ENCODE results near the gene E4F1. TPM values are rescaled to one million over a fixed set of nuclear protein-coding genes. Genes with fewer than 3 reads are reported as not detected.

Gene E4F1, protein sequence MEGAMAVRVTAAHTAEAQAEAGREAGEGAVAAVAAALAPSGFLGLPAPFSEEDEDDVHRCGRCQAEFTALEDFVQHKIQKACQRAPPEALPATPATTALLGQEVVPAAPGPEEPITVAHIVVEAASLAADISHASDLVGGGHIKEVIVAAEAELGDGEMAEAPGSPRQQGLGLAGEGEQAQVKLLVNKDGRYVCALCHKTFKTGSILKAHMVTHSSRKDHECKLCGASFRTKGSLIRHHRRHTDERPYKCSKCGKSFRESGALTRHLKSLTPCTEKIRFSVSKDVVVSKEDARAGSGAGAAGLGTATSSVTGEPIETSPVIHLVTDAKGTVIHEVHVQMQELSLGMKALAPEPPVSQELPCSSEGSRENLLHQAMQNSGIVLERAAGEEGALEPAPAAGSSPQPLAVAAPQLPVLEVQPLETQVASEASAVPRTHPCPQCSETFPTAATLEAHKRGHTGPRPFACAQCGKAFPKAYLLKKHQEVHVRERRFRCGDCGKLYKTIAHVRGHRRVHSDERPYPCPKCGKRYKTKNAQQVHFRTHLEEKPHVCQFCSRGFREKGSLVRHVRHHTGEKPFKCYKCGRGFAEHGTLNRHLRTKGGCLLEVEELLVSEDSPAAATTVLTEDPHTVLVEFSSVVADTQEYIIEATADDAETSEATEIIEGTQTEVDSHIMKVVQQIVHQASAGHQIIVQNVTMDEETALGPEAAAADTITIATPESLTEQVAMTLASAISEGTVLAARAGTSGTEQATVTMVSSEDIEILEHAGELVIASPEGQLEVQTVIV
- 16.4 and 37.3 TPM in 2 replicates for total RNA-seq

DNA sequence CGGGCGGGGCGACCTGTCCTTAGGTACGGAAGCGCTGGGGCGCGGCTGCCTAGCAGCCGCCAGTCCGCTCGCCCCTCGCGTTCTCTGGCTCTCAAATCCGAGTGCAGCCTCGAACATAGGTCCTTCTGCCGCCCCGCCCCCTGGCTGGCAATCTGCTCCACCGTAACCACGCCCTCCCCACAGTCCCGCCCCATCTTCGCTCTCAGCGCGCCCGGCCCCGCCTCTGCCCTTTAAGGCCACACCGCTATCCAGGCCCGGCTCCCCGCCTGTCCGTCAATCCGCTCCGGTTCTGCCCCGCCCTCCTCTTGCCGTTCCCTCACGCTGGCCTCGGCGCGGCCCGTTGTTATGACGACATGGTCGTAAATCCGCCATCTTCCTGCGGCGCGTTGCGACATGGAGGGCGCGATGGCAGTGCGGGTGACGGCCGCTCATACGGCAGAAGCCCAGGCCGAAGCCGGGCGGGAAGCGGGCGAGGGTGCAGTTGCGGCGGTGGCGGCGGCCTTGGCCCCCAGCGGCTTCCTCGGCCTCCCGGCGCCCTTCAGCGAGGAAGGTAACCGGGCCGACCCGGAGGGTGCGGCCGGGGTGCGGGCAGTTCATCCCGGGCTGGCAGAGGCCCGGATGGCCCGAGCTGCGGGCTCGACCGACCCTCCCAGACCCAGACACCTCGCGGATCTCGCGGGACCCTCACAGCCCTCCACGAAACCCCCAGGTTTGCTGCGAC lies at the start of gene E4F1:
Gene E4F1 (plus strand): TSS at position 371 of the 721 bp plus-strand sequence. CDS start 23 bp downstream, at position 394.

DNA sequence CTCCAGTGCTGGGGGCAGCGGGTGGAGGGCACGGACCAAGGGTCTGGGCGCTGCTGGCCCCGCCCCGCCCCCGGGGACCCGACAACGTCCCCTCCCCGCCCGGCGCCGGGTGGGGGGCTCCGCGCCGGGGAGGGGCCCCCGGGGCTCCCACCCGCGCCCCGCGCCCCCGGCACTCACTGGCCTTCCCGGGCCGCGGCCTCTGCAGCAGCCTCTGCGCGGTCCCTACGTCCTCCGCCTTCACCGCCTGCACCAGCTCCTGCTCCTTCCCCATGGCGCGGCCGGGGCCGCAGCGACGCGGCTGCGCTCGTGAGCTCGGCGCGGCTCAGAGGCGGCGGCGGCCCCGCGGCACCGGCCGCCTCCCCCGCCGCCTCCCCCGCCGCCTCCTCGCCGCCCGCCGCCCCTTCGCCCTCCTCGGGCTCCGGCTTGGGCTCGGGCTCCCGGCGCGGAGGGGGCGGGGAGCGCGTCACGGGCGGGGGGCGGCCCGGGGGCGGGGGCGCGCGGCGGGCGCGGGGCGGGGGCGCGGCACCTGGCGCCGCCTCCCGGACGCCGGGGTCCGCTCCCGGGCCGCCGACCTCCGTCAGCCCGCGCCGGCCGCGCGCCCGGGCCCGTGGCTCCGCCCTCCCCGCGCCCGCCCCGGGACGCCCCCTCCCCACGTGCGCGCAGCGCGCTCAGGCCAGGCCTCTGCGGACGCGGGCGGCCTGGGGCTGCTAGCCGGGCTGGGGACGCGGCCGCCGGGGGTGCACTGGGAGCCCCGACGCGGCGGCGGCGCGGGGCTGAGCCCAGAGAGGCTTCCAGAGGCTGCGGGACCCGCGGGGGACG lies 27.0 kb upstream of the E4F1 start, which contains the start of gene CASKIN1:
Gene CASKIN1 (minus strand): TSS at position 444 of the 819 bp plus-strand sequence. CDS start 173 bp downstream, at position 271.

DNA sequence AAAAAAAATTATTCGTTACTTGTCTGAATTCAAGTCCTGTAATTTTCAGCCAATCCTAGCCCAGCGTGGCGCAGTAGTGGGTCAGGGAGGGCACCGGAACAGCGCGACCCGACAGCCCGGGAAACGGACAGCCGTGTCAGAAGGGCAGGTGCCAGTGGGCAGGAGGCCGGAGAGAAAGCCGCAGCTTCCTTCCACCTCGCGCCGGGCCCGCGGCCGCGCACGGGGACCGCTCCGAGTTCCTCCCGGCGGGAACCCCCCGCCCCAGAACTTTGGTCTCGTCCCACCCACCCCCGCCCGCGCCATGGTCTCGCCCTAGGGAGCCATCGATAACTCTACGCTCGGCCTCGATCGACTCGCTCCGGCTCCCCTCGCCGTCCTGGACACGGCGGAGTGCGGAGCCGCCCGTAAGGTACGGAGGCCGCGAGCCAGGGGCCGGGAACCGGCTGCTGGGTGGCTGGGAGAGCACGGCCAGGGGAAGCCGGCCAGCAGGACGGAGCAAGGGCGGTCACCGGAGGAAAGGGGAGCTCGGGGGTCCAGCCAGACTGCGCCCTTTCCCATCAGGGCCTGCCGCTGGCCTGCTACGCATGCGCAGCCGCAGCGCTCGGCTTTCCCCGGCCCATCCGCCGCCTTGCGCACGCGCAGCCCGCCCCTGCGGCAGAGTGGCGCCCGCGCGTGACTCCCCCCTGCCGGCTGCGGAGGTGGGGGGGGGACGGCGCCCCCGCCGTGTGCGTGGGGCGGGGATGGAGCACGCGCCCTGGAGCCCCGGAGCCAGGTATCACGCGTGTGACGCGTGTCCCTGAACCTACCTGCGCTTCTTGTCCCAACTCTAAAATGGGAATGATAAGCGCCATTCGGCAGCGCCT lies 18.1 kb upstream of the E4F1 start, which contains the start of gene MLST8:
Gene MLST8 (plus strand): TSS at position 351 of the 863 bp plus-strand sequence. CDS start 632 bp downstream, outside the sequence.

DNA sequence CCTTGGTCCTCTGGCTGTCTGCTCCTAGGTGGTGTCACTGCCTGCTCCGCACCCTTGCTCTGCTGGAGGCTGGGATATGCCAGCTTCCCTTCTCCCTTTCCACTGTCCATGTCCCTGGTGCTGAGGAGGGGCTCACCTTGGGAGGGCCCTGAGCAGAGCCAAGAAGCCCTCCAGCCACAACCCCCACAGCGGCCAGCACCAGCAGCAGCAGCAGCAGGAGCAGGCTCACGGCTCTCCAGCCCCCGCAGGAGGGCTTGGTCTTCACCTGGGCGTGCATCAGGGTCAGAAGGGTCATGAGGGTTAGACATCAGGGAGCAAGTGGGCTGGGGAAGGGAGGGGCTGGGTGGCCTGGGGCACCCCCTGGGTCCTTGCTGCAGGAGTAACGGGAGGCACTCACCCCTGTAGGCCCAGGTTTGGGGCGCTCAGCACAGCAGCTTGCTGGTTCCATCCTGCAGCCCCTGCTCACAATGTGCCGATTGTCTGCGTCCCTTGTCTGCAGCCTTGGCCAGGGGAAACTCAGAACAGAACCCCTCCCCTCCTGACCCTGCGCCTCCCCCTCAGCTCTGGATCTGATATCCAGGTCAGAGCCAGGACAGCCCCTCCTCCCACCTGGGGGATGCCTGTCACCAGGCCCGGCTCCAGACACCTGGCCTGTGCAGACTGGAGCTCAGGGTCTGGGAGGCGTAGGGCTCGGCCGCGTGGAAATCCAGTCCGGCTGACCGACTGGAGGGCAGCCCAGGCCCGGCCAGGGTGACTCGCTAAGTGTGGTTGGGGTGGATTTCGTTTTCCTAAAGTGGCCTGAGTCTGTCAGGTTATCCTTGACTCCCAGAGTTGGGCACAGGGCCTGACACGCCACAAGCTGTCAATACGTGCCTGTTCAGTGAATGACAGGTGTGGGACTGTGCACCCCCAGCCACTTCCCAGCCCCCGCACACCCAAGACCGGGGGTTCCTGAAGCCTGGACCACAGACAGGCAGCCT lies 12.7 kb upstream of the E4F1 start, which contains the start of gene BRICD5:
Gene BRICD5 (minus strand): TSS at position 478 of the 980 bp plus-strand sequence. CDS start 30 bp downstream, at position 448.

DNA sequence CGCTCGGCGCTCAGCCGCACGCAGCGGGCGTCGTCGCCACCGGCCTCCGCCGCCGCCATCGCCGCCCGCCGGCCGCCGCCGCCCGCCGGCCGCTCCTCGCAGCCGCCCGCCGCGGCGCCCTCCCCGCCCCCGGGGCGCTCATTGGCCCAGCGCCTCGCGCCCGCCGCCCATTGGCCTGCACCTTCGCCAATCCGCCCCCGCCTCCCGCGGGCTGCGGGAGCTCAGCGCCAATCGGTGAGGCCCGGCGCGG lies 8.7 kb upstream of the E4F1 start, which contains the start of gene PGP:
Gene PGP (minus strand): TSS at position 122 of the 250 bp plus-strand sequence. CDS start 63 bp downstream, at position 59.

DNA sequence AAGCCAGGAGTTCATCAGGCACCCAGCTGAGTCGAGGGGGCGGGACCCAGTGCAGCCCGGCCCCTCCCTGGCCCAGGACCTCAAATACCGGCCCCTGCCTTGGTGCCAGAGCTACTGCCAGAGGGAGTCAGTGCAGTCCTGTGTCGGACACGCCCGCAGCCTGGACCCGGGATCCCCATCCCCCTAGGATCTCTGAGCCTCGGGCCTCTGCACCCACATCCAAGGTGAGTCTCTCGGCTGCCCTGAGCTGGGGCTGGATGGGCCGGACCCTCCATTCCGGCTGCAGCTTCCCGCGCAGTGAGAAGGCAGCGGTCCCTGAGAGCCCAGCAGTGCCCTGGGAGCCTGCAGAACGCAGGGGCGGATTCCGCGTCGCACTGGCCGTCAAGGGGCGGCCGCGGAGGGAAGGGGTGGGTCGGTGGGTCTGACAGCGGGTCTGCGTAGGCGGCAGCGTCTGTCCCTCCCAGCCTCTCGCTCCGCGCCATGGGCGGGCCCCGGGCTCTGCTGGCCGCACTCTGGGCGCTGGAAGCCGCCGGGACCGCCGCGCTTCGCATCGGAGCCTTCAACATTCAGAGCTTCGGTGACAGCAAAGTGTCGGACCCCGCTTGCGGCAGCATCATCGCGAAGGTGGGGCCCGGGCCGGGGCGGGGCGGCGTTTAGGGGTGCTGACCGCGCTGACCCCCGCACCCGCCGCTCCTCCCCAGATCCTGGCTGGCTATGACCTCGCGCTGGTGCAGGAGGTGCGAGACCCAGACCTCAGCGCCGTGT lies 13.1 kb downstream of the E4F1 start, which contains the start of gene DNASE1L2:
Gene DNASE1L2 (plus strand): TSS at position 108 of the 765 bp plus-strand sequence. CDS start 373 bp downstream, at position 481.

DNA sequence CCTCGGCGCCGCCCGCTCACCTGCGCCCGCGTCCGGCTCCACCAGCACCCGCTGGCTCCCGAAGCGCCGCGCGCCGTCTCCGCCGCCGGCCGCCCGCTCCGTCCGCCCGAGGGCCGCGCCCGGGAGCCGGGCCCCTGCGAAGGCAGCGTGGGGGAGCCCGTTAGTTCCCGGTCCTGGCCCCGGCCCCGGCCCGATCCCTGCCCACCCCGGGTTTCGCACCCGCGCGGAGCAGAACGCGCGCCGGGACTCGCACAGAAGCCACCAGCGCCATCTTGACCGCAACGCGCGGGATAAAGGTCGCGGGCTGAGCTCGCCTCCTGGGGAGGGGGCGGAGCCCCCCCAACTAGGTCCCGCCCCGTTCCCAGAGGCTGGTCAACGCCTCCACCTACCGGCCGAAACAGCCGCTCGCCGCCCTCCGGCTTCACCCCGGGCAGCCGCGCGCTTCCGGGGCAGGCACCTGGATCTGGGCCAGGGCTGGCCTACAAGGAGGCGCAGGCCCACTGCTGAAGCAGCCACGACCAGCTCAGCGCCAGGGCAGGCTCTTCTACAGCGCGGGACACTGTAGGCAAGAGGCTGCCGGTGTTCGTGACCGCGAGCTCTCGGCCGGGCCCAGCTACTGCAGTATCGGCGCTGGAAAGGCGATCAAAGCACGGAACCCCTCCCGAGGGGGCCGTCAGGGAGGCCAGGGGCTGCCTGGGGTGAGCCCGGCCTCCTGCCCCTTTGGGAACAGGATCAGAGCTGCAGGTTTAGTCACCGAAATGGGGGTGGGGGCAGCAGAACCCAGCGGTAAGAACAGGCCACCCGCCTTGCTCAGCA lies 28.1 kb downstream of the E4F1 start, which contains the start of gene ECI1:
Gene ECI1 (minus strand): TSS at position 292 of the 816 bp plus-strand sequence. CDS start 21 bp downstream, at position 271.

DNA sequence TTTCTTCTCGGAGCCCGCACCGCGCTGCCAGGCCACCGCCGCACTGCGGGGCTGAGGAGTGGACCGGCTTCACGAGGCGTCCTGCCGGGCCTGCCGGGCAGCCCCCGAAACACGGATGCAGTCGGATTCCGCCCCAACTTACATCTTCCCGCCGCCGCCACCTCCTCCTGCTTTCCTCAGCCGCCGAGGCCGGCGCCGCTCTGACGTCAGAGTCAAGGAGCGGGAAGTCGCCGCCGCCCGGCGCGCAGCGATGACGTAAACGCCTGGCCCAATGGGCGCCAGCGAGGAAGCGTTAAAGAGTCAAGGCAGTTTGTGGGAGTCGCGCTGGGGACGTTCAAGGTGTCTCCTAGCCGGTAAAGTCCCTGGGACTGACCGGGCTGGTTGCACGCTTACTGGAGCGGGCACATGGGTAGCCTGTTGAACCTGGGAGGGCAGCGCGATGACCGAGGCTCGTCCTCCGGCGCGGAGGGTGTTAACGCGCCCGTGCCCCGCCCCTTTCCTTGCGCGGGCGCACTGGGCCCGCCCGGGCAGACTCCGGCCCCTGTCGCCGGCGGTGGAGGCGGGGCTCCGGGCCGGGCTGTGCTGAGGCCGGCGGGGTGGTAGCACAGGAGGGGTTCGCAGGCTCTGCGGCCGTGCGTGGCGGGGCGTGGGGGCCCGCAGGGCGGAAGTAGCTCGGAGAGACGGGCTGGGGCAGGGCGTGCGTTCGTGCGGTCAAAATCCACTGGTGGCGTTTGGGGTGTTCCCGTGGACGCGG lies 44.7 kb downstream of the E4F1 start, which contains the start of gene RNPS1:
Gene RNPS1 (minus strand): TSS at position 214 of the 754 bp plus-strand sequence. CDS start 3,483 bp downstream, outside the sequence.

Other genes starting within 250 kb of the E4F1 start
- gene NOXO1, start 242.1 kb upstream of the E4F1 start, total RNA-seq = not detected in 2 replicates
- gene GFER, start 239.4 kb upstream of the E4F1 start, total RNA-seq = 15.6 and 25.9 TPM in 2 replicates
- gene SYNGR3, start 233.6 kb upstream of the E4F1 start, total RNA-seq = 5.4 and 7.6 TPM in 2 replicates
- 33.7 and 41.0 TPM in 2 replicates for gene ZNF598, start 213.8 kb upstream of the E4F1 start, total RNA-seq
- gene NPW, start 203.8 kb upstream of the E4F1 start, total RNA-seq = 5.6 and 6.6 TPM in 2 replicates
- 56.8 and 85.8 TPM in 2 replicates for gene NHERF2, start 196.7 kb upstream of the E4F1 start, total RNA-seq
- 25.9 and 28.7 TPM in 2 replicates for gene NTHL1, start 175.8 kb upstream of the E4F1 start, total RNA-seq
- 33.1 and 51.4 TPM in 2 replicates for gene TSC2, start 175.6 kb upstream of the E4F1 start, total RNA-seq
- 72.0 and 175 TPM in 2 replicates for gene PKD1, start 87.7 kb upstream of the E4F1 start, total RNA-seq
- gene RAB26, start 75.0 kb upstream of the E4F1 start, total RNA-seq = 0.91 and 3.3 TPM in 2 replicates
- 65.8 and 73.5 TPM in 2 replicates for gene TRAF7, start 67.8 kb upstream of the E4F1 start, total RNA-seq
- gene CASKIN1, start 27.0 kb upstream of the E4F1 start, total RNA-seq = under 0.01 and 0.08 TPM in 2 replicates
- gene MLST8, start 18.1 kb upstream of the E4F1 start, total RNA-seq = 38.7 and 61.3 TPM in 2 replicates
- 0.13 and 1.2 TPM in 2 replicates for gene BRICD5, start 12.7 kb upstream of the E4F1 start, total RNA-seq
- gene PGP, start 8.8 kb upstream of the E4F1 start, total RNA-seq = 4.1 and 16.3 TPM in 2 replicates
- 0.13 and 6.4 TPM in 2 replicates for gene DNASE1L2, start 12.9 kb downstream of the E4F1 start, total RNA-seq
- 34.8 and 38.7 TPM in 2 replicates for gene ECI1, start 28.0 kb downstream of the E4F1 start, total RNA-seq
- 169 and 188 TPM in 2 replicates for gene RNPS1, start 44.5 kb downstream of the E4F1 start, total RNA-seq
- 0.13 and 3.1 TPM in 2 replicates for gene ABCA3, start 117.1 kb downstream of the E4F1 start, total RNA-seq
- 13.3 and 23.3 TPM in 2 replicates for gene CCNF, start 205.9 kb downstream of the E4F1 start, total RNA-seq
- 8.6 and 11.0 TPM in 2 replicates for gene TEDC2, start 236.5 kb downstream of the E4F1 start, total RNA-seq
- gene NTN3, start 247.7 kb downstream of the E4F1 start, total RNA-seq = 0.13 and 1.2 TPM in 2 replicates

Measured in epithelial cell of alveolus of lung (primary cell).